Kidney epithelial cell (primary cell): ENCODE measurements around the gene ZNF417. TPM values are rescaled to one million over a fixed set of nuclear protein-coding genes. Genes with fewer than 3 reads are reported as not detected.
"Not testable (repeated sequence)": the region's sequence is repeated elsewhere in the genome, so short reads cannot be mapped to it uniquely, and the experiment has no call there.

ENCODE experiments used
- DNase-seq: peaks from one replicate; pipeline ENCODE4 v3.0.0-alpha.2; 2010; ENCODE audit warnings: low read depth
- H3K27me3 ChIP-seq: 2 replicates; pipeline ENCODE4 v1.6.0; 2011; ENCODE audit warnings: low read length; ENCODE audit not compliant: control insufficient read depth, insufficient read depth
- H3K36me3 ChIP-seq: 2 replicates; pipeline ENCODE4 v1.5.1; 2011; ENCODE audit warnings: low read length; ENCODE audit not compliant: control insufficient read depth, insufficient read depth
- H3K4me3 ChIP-seq: 2 replicates; pipeline ENCODE4 v1.5.1; 2011; ENCODE audit warnings: low read depth, mild to moderate bottlenecking, control low read depth, low read length
- CTCF ChIP-seq: IDR thresholded peaks from 2 replicates; pipeline ENCODE4 v1.5.1; 2011; ENCODE audit warnings: mild to moderate bottlenecking, moderate library complexity, low read length, control low read depth, inconsistent platforms; ENCODE audit not compliant: insufficient read depth, poor library complexity, severe bottlenecking
- total RNA-seq: library from RNA; depleted of rRNA; stranded (reverse); fragments of >200 nt; gene quantifications from 2 replicates; pipeline ENCODE4 v1.2.3, GENCODE V29; 2015

The ZNF417 gene
- total RNA-seq, 1 donor from 2014 or later, result 12.3 TPM

- no peaks in the 10 kb centered on the region for H3K36me3 ChIP-seq
- H3K4me3 ChIP-seq, result no peak overlapping the region
- DNase-seq, result no peak
- no peak for TF ChIP-seq CTCF
- no peaks in the 10 kb centered on the region for H3K27me3 ChIP-seq
These were observed 30.3 kb downstream of the ZNF417 start for GRCh38 chr19:57886046-57886445.

GRCh38 chr19:57873883-57874799 lies 42.3 kb downstream of the ZNF417 start:
- DNase-seq, H3K4me3 ChIP-seq, H3K36me3 ChIP-seq, H3K27me3 ChIP-seq: not testable (repeated sequence)

GRCh38 chr19:57872450-57872849 lies 43.9 kb downstream of the ZNF417 start:
- Histone ChIP-seq H3K4me3 (no peak overlapping the region), H3K36me3 (peaks cover 5% of the 10 kb centered on the region), H3K27me3 (no peaks in the 10 kb centered on the region)
- TF ChIP-seq CTCF, result no peak
- no peak for DNase-seq

GRCh38 chr19:57870225-57870624 lies 46.2 kb downstream of the ZNF417 start:
- peaks cover 7% of the 10 kb centered on the region for H3K36me3 ChIP-seq
- TF ChIP-seq CTCF, result no peak
- H3K27me3 ChIP-seq, result no peaks in the 10 kb centered on the region
- H3K4me3 ChIP-seq, result no peak overlapping the region
- no peak for DNase-seq

- H3K27me3 ChIP-seq, DNase-seq, H3K36me3 ChIP-seq, H3K4me3 ChIP-seq: not testable (repeated sequence)
These were observed 46.7 kb downstream of the ZNF417 start for GRCh38 chr19:57869655-57870054.

- H3K36me3 ChIP-seq, result peaks cover 7% of the 10 kb centered on the region
- no peak overlapping the region for H3K4me3 ChIP-seq
- TF ChIP-seq CTCF, result no peak
- DNase-seq, result no peak
- no peaks in the 10 kb centered on the region for H3K27me3 ChIP-seq
These were observed 48.4 kb downstream of the ZNF417 start for GRCh38 chr19:57867868-57868492.

Other genes with a start within 250 kb of the ZNF417 start
- gene ZSCAN4, start 247.7 kb downstream of the ZNF417 start, total RNA-seq, result not detected in 2 replicates
- 6.0 and 8.5 TPM in 2 replicates for gene ZNF551, start 234.6 kb downstream of the ZNF417 start, total RNA-seq
- 2.9 and 3.3 TPM in 2 replicates for gene ZNF154, start 207.4 kb downstream of the ZNF417 start, total RNA-seq
- 2.9 and 4.2 TPM in 2 replicates for gene ZNF671, start 189.0 kb downstream of the ZNF417 start, total RNA-seq
- 9.9 and 12.2 TPM in 2 replicates for gene ZNF776, start 169.8 kb downstream of the ZNF417 start, total RNA-seq
- gene ZNF586, start 146.9 kb downstream of the ZNF417 start, total RNA-seq, result 9.0 and 10.9 TPM in 2 replicates
- gene ZNF552, start 101.7 kb downstream of the ZNF417 start, total RNA-seq, result 7.9 and 8.2 TPM in 2 replicates
- gene ZNF587B, start 86.3 kb downstream of the ZNF417 start, total RNA-seq, result 15.3 and 16.3 TPM in 2 replicates
- 15.8 and 19.3 TPM in 2 replicates for gene ZNF587, start 66.7 kb downstream of the ZNF417 start, total RNA-seq
- gene ZNF814, start 27.6 kb downstream of the ZNF417 start, total RNA-seq, result 9.9 and 19.3 TPM in 2 replicates
- gene ZNF418, start 18.8 kb upstream of the ZNF417 start, total RNA-seq, result 1.9 and 2.6 TPM in 2 replicates
- 3.1 and 8.0 TPM in 2 replicates for gene ZNF256, start 31.1 kb upstream of the ZNF417 start, total RNA-seq
- 0.17 TPM in 1 of 2 replicates, not detected in the other for gene C19orf18, start 57.9 kb upstream of the ZNF417 start, total RNA-seq
- 14.4 and 17.0 TPM in 2 replicates for gene ZNF606, start 86.2 kb upstream of the ZNF417 start, total RNA-seq
- gene ZSCAN1, start 117.4 kb upstream of the ZNF417 start, total RNA-seq, result not detected in 2 replicates
- gene ZNF135, start 142.7 kb upstream of the ZNF417 start, total RNA-seq, result 4.6 and 5.1 TPM in 2 replicates
- gene ZSCAN18, start 181.6 kb upstream of the ZNF417 start, total RNA-seq, result 64.9 and 79.3 TPM in 2 replicates
- 5.7 and 10.5 TPM in 2 replicates for gene ZNF329, start 234.2 kb upstream of the ZNF417 start, total RNA-seq